ENCODE results near the gene VASN. TPM values are rescaled to one million over a fixed set of nuclear protein-coding genes. Genes with fewer than 3 reads are reported as not detected.
"Not testable (repeated sequence)": the region's sequence is repeated elsewhere in the genome, so short reads cannot be mapped to it uniquely, and the experiment has no call there.

The VASN gene
- total RNA-seq, 1 experiment from 2014 or later: 7.1 TPM

DNA sequence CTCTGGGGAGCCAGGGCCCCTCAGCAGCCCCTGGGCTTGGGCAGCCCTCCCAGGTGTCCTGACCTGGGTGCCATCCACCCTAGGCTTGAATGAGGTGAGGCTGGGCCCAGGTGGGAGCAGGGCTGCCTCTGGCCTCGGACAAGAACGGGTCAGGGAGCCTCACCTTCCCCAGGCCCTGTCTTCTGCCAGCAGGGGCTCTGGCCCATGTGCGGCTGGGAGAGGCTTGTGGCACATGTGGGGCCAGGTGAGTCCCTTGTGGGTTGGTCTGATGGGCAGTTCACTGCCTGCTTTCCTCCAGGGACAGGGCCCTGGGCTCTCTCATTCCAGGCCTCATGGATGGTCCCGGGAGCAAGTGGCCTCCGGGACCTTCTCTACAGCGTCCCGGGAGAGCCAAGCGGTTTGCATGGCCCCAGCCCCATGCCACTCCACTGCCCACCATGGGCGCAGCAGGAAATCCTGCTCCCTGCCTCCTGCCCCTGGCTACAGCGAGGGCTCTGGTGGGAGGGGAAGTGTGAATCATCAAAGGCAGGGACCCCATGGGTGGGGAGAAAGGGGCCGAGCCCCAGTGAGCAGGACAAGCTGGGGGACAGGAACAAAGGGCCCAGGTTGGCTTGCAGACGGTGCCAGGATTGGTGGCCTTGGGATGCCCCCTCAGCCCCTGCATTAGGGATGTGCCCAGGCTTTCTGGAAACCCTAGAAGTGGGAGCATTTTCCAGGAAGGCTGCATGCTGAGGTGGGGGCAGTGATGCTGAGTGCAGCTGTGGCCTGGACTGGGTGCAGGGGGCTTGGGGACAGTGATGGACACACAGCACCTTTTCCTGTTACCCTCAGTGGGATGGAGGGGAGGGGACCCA is 12.2 kb downstream of the VASN start:
- no peak for DNase-seq (ENCODE audit: low read depth)

GRCh38 chr16:4384509-4384942 is 12.9 kb downstream of the VASN start:
- DNase-seq (ENCODE audit: low read depth): no peak

GRCh38 chr16:4385066-4385788 is 13.6 kb downstream of the VASN start:
- no peak for DNase-seq (ENCODE audit: low read depth)

GRCh38 chr16:4385789-4386450 is 14.3 kb downstream of the VASN start:
- DNase-seq (ENCODE audit: low read depth): no peak

GRCh38 chr16:4386451-4386805 is 14.8 kb downstream of the VASN start:
- DNase-seq (ENCODE audit: low read depth): no peak

- no peak for DNase-seq (ENCODE audit: low read depth)
Measured at GRCh38 chr16:4386951-4387565, 15.4 kb downstream of the VASN start.

DNA sequence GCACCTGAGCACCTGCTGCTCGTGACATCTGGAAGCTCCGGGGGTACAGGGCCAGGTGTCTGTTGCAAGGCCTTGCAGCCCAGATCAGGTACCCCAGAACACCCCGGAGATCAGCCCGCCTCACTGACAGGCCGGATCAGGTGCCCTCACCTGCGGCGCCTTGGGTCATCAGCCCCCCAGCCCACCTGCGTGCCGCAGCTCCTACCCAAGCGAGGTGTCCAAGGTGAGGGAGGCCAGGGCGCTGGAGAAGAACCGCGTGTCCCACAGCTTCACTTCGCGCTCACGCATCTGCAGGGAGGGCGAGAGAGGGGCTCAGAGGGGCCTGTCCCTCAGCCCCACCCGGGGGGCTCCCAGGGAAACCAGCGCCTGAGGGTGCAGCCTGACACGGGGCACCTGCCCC is 16.1 kb downstream of the VASN start:
- DNase-seq (ENCODE audit: low read depth): no peak

- DNase-seq (ENCODE audit: low read depth): no peak
Measured at GRCh38 chr16:4388271-4389021, 16.8 kb downstream of the VASN start.

DNA sequence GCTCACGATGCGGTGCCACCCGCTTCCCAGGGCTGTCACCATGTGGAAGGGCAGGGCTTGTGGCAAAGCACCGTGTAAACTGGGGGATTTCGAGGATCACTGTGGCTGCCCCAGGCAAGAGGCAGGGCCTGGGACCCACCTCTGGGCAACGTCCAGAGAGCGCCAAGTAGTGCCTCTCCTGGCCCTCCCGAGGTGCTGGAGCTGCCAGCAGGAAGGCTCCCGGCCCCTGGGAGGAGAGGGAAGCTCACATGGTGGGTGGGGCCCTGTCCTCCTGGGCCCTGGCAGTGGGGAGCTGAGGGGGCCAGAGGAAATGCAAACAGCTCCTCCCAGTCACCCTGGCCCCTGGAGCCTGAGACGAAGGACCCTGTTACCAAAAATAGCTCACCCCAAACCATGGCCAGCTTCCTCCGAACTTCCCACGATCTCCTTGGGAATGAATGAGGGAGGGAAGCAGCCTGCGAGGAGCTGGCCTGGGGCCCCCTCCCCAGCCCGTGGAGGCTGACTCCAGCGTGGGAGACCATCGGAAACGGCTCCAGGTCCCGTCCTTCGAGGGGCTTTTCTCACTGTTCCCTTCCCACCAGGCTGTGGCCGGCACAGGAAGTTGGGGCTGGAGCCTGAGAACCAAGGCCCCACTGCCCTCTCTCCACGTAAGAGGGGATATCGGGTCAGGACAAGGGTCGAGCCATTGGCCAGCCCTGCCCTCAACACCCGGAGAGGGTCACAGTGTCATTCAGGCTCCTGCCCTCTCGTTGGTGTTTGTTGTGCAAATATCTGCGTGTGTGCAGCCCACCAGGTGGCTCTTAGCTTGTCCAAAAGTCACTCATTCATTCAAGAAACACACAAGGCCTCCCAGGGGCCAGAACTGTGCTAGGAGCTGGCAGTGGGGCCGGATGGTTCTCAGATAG is 17.7 kb downstream of the VASN start:
- DNase-seq (ENCODE audit: low read depth): no peak

GRCh38 chr16:4390266-4391260 is 18.9 kb downstream of the VASN start:
- no peak for DNase-seq (ENCODE audit: low read depth)

GRCh38 chr16:4391631-4392381 is 20.2 kb downstream of the VASN start:
- no peak for DNase-seq (ENCODE audit: low read depth)

DNA sequence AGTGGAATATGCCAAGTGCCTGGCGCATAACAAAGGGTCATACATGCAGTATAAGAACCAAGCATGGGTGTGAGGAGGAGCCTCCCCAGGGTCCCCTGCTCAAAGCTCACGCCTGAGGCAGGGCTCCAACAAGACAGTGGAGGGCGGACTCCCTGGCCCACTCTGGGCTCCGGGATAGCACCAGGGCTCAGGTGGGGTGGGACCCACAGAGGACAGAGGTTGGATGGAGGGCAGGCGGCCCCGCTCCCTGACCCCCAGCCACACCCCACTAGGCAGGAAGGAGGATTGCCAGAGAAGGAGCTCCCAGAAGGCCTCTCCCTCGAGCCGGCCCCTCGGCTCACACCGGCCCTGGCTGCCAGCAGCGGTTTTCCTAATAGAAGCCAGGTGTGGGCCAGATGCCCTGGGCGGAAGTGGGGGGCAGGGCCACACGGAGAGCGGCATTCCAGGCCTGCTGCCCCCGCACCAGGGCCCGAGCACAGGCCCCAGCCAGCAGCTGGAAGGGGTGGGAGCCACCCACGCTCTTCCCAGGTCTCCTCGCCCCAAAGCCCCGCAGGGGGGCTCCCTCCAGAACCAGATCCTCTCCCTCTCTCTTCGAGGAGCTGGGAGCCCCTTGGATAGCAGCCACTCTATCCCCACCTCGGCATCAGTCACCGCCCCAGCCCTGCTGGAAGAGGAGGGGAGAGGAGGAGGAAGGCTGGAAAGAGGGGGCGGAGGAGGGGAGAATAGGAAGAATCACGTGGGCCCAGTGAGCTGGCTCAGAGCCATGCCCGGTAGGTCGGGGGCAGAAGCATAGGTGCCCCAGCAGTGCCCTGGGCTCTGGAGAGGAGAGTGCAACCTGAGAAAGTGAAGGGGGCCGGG is 21.0 kb downstream of the VASN start:
- no peak for DNase-seq (ENCODE audit: low read depth)

- DNase-seq (ENCODE audit: low read depth): no peak
Measured at GRCh38 chr16:4393240-4393600, 21.6 kb downstream of the VASN start.

- DNase-seq (ENCODE audit: low read depth): not testable (repeated sequence)
Measured at GRCh38 chr16:4393850-4394249, 22.2 kb downstream of the VASN start.

DNA sequence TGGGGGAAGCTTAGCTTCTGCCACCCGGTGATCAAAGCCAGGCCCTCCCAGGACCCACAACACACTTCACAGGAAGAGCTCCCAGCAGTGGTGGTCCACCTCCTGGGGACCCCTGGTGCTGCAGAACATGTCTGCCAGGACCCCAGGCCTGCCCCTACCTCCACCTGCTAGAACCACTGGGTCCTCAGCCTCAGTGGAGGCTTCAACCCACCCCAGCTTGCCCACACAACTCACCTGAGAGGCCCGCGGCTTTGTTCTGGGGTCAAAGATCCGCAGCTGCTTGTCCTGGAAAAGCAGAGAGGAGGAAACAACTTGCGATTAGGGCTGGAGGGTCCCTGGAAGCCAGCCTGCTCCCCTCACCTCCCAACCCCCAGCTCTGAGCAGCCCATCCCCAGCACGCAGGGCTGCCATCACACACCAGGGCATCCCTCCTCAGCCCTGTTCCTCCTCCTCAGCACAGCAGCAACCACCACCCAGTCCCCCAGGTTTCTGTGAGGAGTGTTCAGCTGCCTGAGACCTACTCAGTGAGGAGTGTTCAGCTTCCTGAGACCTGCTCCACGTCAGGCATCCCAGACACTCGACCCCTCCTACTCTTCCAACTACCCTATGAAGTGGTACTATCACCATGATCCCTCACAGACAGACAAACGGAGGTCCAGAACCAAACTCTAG is 23.5 kb downstream of the VASN start:
- DNase-seq (ENCODE audit: low read depth): no peak

DNA sequence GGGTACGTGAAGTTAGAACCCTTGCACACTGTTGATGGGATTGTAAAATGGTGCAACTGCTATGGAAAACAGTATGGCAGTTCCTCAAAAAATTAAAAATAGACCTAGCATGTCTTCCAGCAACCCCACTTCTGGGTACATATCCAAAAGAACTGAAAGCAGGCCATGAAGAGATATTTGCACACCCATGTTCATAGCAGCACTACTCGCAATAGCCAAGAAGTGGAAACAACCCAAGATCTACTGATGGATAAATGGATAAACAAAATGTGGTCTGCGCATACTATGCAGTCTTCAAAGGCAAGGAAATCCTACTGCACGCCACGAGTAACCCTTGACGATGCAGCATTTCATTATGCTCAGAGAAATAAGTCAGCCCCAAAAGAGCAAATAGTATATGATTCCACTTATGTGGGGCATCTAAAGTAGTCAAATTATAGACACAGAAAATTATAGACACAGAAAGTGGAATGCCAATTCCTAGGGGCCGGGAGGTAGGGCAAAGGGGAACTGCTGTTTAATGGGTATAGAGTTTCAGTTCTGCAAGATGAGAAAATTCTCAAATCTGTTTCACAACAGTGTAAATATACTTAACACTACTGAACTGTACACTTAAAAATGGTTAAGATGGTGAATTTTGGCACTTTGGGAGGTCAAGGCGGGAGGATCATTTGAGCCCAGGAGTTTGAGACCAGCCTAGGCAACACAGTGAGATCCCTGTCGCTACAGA is 27.5 kb downstream of the VASN start:
- no peak for DNase-seq (ENCODE audit: low read depth)

Data from LHCN-M2 (cell line).